Measurements from ENCODE around the gene ART4. TPM values are rescaled to one million over a fixed set of nuclear protein-coding genes. Genes with fewer than 3 reads are reported as not detected.

The ART4 gene, protein sequence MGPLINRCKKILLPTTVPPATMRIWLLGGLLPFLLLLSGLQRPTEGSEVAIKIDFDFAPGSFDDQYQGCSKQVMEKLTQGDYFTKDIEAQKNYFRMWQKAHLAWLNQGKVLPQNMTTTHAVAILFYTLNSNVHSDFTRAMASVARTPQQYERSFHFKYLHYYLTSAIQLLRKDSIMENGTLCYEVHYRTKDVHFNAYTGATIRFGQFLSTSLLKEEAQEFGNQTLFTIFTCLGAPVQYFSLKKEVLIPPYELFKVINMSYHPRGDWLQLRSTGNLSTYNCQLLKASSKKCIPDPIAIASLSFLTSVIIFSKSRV
- 10 to 100 TPM in 1 of 9 donors, 1 to 10 TPM in 6, under 1 TPM in 2; 0.22 to 15.2 (median 5.1) TPM for total RNA-seq
- 1 to 10 TPM in 1 of 3 donors, under 1 TPM in 2; 0.51 to 5.9 (median 0.88) TPM for polyA plus RNA-seq
- long read RNA-seq, donor 1 = 0 reads
- long read RNA-seq, donor 2, full-length matches to known transcripts = 1 of 1 reads
- long read RNA-seq, donor 2, partial matches to known transcripts = 0 of 1 reads
- long read RNA-seq, donor 2, other reads (novel, unspliced or antisense) = 0 of 1 reads
- long read RNA-seq, donor 3 = 0 reads
- long read RNA-seq, donor 4, full-length matches to known transcripts = 4 of 4 reads
- long read RNA-seq, donor 4, partial matches to known transcripts = 0 of 4 reads
- long read RNA-seq, donor 4, other reads (novel, unspliced or antisense) = 0 of 4 reads
- long read RNA-seq, donor 5, partial matches to known transcripts = 0 of 4 reads
- long read RNA-seq, donor 5, other reads (novel, unspliced or antisense) = 1 of 4 reads
- long read RNA-seq, donor 6, full-length matches to known transcripts = 7 of 8 reads
- long read RNA-seq, donor 6, partial matches to known transcripts = 0 of 8 reads
- long read RNA-seq, donor 6, other reads (novel, unspliced or antisense) = 1 of 8 reads
- long read RNA-seq, donor 7 = 0 reads
- long read RNA-seq, donor 8, full-length matches to known transcripts = 1 of 1 reads
- long read RNA-seq, donor 8, partial matches to known transcripts = 0 of 1 reads
- long read RNA-seq, donor 8, other reads (novel, unspliced or antisense) = 0 of 1 reads
- long read RNA-seq, donor 9 = 0 reads
- long read RNA-seq, donor 10 = 0 reads

DNA sequence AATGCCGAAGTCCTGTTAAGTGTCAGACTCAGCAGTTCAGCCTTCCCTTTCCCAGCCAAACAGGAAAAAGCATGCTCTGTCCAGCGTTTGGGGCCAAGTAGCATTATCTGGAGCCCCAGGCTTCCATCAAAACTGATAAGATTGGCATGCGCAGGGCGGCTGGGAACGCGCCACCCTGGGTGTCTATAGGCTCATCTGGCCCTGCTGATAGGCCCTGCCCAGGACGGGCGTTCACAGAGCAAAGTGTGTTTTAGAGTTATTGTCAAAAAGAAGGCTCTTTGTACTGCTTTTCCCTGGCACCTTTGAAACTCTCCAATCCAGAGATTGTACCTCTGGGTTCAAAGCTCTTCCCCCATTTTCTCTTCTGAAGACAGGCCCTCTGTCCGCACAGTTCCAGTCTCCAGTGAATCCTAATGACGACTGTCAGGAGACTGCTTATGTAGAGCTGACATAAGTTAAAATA lies at the start of gene ART4:
ART4 (minus strand) TSS at position 102 of the 463 bp plus-strand sequence. CDS start 413 bp downstream, outside the sequence.
- Histone ChIP-seq H3K27me3 (no peaks in the 10 kb centered on the region), H3K27ac (peak within 1 kb of the TSS in 4 of 5 donors; percentile 51 to 80 (median 66)), H3K4me3 (peak within 1 kb of the TSS in 1 of 4 donors; percentile 2), H3K9me3 (replicated peaks in 1 of 3) (no peaks in the 10 kb centered on the region), H3K4me1 (replicated peaks in 1 of 2) (peaks cover 34 to 36% of the 10 kb centered on the region in 2 donors), H3K36me3 (replicated peaks in 1 of 2) (no peaks in the 10 kb centered on the region)
- TF ChIP-seq POLR2A (IDR thresholded peaks at IDR 0.05) = no peak
- TF ChIP-seq, protein P1, sequence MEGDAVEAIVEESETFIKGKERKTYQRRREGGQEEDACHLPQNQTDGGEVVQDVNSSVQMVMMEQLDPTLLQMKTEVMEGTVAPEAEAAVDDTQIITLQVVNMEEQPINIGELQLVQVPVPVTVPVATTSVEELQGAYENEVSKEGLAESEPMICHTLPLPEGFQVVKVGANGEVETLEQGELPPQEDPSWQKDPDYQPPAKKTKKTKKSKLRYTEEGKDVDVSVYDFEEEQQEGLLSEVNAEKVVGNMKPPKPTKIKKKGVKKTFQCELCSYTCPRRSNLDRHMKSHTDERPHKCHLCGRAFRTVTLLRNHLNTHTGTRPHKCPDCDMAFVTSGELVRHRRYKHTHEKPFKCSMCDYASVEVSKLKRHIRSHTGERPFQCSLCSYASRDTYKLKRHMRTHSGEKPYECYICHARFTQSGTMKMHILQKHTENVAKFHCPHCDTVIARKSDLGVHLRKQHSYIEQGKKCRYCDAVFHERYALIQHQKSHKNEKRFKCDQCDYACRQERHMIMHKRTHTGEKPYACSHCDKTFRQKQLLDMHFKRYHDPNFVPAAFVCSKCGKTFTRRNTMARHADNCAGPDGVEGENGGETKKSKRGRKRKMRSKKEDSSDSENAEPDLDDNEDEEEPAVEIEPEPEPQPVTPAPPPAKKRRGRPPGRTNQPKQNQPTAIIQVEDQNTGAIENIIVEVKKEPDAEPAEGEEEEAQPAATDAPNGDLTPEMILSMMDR (IDR thresholded peaks at IDR 0.05) = no peak
- DNase-seq = peak in 3 of 7 donors; percentile 25 to 42 (median 27)
- 75 to 83% (median 77%) methylated on average over 8 to 10 of the region's 10 CpGs for WGBS, 4 donors
- intact Hi-C loops (cut with DNase I) = loop anchor here in 1 of 2 donors (10.0 kb wide), 1 partner anchor 151 kb away; no protein-coding TSS in a partner anchor

DNA sequence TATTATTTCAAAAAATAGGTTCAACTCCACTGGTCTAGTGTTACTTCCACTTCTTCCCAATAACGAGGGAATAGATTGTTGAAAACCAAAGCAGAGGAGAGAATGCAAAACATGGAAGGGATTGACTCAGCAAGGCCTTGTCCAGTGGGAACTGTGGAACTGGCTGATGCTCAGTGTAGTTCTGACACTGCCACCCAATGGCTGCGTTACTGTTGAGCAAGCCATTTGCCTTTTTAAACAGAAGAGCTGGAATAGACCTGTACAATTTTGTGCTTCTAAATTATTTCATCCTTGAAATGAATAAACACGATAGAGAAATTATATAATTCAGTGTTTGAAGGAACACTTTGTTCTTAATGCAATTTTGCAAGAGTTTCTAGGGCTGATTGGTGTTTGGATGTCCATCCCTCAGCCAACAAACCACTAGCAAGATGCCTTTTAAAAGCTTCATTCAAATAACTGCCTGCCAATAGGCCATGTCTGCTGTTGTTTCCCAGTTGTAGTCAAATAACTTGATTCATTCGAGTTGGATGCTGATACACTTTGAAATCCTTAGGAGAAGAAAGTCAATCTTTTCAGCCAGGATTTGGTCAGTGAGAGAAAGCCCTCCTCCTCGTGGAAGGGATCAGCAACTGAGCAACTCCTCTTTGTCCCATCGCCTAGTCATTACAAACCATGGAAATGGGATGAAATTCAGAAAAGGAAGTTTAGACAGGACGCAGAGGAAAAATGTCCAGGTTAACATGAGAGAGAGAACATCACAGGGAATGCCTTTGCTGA lies 49.6 kb upstream of the ART4 start:
- no peaks in the 10 kb centered on the region for H3K27me3 ChIP-seq
- H3K4me1 ChIP-seq (replicated peaks in 1 of 2) = peaks cover 11 to 37% of the 10 kb centered on the region in 2 donors
- TF ChIP-seq, protein P1 (IDR thresholded peaks at IDR 0.05) = peak in 5 of 6 experiments; percentile 12 to 31 (median 29)
- no peak for TF ChIP-seq POLR2A (IDR thresholded peaks at IDR 0.05)
- DNase-seq = peak; percentile 48 to 87 (median 68)
- intact Hi-C loops (cut with DNase I) = no loop called here
- H3K27ac ChIP-seq = peak overlapping the region; percentile 25 to 76 (median 35)
- 48 to 53% (median 49%) methylated on average over 7 of the region's 7 CpGs for WGBS, 4 donors
- H3K36me3 ChIP-seq (replicated peaks in 1 of 2) = no peaks in the 10 kb centered on the region
- no peaks in the 10 kb centered on the region for H3K9me3 ChIP-seq (replicated peaks in 1 of 3)
- H3K4me3 ChIP-seq = no peak overlapping the region

DNA sequence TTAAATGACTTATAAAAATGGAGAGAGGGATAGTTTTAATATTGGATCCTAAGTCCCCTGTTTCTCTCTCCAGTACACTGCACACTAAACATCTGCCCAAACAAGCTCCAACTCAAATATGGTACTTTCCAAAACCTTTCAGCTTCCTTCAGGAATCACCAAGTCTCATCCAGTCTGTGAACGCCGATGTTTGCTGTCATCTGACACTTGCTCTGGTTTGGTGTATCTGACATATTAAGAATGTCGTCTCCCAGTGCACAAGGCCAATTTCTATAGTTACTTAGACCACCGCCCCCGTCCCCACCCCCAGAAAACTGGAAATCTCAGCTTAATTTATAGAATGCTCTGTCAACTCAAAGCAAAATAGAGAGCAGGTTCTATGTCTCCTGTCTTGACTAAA lies 47.4 kb upstream of the ART4 start:
- Histone ChIP-seq H3K9me3 (replicated peaks in 1 of 3) (no peaks in the 10 kb centered on the region), H3K27ac (no peak overlapping the region), H3K27me3 (no peaks in the 10 kb centered on the region), H3K36me3 (replicated peaks in 1 of 2) (no peaks in the 10 kb centered on the region), H3K4me1 (replicated peaks in 1 of 2) (peaks cover 10 to 28% of the 10 kb centered on the region in 2 donors), H3K4me3 (no peak overlapping the region)
- TF ChIP-seq, protein P1 (IDR thresholded peaks at IDR 0.05) = no peak
- TF ChIP-seq POLR2A (IDR thresholded peaks at IDR 0.05) = no peak
- no peak for DNase-seq
- intact Hi-C loops (cut with DNase I) = no loop called here
- WGBS, 4 donors = 91 to 97% (median 93%) methylated on average over 5 of the region's 5 CpGs
